NCI-H2227 (cell line): Measurements from ENCODE around the gene LYSMD3.
"Not testable (repeated sequence)": the region's sequence is repeated elsewhere in the genome, so short reads cannot be mapped to it uniquely, and the experiment has no call there.

Experiments used
- DNase-seq: peaks from one replicate; lab custom pipeline; 2025; ENCODE audit not compliant: unreplicated experiment; lab: John Stamatoyannopoulos, UW

LYSMD3 gene

DNA sequence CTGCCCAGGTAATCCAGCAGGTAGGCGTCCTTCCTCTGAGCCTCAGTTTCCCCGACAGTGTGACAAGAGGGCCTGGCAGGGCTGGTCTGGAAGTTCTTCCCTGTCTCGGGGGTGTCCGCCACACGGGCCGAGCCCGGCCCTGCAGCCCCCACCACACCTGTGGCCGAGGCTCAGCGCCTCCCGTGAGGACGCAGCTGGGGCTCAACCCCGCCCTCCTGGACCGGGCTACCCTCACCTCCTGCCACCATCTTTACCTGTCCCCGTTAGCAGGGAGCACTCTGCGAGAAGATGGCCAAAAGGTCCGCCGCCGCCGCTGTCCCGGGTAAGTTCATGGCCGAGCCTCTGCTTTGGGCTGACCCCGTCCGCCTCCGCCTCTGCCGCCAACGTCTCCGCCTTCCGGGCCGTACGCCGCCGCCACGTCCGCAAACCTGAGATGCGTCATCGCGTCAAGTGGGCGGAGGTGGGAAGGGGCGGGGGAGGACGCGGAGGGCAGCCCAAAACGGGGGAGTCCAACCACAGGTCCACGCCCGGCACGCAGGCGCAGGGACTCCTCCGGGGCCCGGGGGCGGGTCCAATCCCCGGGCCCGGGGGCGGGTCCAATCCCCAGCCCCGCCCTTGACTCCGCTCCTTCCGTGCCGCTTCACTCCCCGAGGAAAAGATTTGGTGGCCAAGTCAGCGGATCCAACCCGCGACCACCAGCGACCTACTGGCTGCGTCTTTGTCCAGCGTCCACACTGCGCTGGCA lies at the start of gene LYSMD3:
TSS of gene LYSMD3 (minus strand) at position 391 of the 745 bp plus-strand sequence. CDS start 4,295 bp downstream, outside the sequence.
- peak; percentile 95 for DNase-seq

DNA sequence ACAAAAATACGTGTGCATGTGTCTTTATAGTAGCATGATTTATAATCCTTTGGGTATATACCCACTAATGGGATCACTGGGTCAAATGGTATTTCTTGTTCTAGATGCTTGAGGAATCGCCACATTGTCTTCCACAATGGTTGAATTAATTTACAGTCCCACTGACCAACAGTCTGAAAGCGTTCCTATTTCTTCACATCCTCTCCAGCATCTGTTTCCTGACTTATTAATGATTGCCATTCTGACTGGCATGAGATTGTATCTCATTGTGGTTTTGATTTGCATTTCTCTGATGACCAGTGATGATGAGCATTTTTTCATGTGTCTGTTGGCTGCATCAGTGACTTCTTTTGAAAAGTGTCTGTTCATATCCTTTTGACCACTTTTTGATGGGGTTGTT lies 47.2 kb upstream of the LYSMD3 start:
- not testable (repeated sequence) for DNase-seq

DNA sequence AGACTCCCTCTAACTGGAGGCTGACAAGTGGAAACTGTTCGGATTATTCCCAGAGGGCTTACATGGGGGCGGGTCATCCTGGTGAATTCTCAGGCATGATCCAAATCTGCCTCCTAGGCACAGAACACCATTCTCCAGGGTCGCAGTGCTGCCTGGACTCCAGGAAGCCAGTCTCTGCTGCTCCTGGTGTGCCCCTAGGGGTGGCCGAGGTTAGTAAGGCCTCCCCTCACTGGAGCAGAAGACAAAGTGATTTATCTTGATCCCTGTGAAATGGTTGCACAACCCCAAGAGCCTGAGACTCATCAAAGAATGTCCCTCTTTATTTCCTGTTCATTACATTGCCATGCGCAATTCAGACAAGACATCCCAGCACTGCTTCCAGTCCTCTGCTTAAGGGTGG lies 46.3 kb upstream of the LYSMD3 start:
- no peak for DNase-seq

DNA sequence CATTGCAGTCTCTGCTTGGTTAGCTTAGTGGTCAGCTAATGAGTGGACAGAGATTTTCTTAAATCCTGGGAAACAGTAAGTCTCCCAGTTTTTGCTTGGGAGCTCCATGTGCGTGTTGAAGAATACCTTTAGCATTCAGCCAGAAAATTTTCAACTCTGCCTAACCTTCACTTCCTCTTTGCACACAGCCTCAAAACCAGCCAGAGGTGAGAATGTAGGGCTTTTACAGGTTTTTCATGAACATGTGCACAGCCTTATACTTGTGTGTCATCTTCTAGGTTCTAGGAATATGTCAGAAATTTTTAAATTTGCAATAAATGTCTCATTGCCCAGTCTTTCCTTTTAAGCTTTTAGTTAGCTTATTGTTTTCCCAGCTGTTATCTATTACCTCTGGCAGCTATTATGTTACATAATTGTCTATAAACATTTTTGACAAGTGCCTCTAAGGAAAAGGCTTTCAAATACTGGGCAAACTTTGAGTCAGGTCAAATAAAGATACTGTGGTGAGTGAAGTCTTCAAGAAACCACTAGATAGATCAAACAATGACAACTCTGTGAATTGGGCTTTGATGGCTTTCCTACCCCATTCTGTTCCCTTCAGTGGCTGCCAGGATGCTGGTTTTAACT lies 41.9 kb upstream of the LYSMD3 start:
- no peak for DNase-seq

DNA sequence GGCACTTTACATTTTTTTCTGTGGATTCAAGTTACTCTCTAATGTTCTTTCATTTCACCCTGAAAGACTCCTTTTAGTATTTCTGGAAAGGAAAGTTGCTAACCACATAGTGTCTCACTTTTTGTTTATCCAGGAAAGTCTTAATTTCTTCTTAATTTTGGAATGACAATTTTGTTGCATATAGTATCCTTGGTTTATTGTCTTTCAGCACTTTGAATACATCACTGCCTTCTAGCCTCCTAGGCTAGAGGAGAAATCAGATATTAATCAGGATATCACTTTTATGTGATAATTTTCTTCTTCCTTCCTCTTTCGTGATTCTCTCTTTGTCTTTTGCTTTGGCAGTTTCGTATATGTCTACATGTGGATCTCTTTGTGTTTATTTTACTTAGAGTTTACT lies 40.6 kb upstream of the LYSMD3 start:
- no peak for DNase-seq

DNA sequence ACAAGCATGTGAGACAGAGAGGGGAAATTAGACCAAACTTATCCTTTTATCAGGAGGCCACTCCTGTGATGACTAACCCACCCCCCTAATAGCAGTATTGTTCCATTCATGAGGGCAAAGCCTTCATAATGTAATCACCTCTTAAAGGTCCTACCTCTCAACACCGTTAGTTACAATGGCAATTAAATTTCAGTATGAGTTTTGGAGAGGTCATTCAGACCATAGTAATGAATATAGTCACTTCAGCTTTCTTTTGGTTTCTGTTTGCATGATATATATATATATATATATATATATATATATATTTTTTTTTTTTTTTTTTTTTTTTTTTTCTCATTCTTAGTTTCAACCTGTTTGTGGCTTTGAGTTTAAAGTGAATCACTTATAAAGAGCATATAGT lies 39.7 kb upstream of the LYSMD3 start:
- no peak for DNase-seq

DNA sequence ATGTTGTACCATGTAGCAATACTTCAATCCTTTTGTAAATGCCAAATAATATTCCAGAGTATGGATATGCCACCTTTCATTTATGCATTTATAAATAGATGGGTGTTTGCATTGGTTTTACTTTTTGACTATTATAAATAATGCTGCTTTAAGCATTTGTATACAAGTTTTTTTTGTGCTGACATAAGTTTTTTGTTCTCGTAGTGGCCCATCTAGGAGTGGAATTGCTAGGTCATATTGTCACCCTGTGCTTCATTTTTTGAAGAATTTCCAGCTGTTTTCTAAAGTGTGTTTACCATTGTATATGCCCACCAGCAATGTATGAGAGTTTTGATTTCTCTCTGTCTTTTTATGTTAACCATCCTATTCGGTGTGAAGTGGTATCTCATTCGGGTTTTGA lies 36.1 kb upstream of the LYSMD3 start:
- no peak for DNase-seq

DNA sequence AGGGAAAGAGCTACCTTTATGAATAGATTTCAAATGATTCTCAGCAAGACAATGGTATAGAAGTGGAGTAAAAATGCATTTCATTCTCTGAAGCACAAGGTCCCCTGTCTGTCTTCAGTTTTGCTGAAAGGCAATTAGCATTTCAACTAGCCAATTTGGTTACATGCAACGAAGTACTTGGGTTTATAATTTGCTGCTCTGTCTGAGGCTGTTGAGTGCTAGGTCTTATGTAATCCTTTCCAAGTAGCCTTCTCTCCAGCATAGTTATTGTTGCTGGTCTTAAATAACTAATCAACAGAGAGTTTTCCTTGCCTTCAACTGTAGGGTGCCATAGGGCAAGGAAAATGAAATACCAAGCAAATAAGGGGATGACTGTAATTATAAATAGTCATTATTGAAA lies 33.7 kb upstream of the LYSMD3 start:
- DNase-seq: no peak

DNA sequence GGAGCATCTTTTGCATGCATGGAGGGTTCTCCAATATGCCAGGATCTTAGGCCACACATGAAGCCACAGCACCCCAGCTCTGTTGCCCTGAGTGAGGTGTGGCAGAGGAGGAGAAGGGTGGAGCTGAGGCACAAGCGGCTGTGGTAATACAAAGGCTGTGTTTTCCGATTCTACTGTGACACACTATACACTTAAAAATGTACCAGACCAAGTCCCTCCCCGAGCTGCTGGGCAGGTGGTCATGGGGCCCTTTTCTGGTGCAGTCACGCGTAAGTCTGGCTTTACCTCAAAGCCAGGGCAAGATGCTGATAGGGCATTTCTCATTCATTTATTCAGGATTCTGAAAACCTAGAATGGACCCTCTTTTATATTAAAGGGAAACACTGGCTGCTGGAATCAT lies 33.0 kb upstream of the LYSMD3 start:
- no peak for DNase-seq

DNA sequence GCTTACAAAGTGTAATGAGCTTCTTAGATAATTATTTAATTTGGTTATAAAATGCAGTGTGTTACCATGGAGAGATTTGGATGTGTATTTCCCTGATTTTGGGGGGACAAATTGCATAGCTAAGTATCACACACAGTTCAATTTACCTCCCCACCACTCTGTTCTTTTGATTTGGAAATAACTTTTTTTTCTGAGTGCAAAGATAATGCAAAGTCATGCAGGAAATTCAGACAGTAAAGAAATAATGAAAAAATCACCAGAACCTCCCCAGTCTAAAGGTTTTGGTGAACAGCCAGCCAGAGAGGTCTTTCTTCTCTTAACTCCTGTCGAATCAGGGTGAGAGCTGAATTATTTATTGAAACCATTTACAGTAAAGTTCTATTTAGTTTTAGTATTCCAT lies 32.4 kb upstream of the LYSMD3 start:
- no peak for DNase-seq

DNA sequence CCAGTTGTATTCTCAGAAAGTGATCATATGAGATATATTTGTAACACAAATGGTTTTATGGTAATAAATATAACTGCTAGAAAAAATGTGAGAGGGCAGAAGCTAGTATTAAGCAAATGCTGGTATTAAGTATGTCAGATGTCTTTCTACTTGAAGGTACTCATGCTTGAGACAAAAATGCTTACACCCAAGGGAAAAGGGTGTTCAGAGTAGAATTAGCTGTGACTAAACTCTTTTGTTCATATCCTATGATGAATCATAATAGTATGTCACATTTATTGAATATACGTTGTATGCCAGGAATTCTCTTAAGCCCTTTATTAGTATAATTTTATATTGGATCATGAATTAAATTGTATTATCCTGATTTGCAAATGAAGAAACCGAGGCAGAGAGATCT lies 31.4 kb upstream of the LYSMD3 start:
- no peak for DNase-seq

DNA sequence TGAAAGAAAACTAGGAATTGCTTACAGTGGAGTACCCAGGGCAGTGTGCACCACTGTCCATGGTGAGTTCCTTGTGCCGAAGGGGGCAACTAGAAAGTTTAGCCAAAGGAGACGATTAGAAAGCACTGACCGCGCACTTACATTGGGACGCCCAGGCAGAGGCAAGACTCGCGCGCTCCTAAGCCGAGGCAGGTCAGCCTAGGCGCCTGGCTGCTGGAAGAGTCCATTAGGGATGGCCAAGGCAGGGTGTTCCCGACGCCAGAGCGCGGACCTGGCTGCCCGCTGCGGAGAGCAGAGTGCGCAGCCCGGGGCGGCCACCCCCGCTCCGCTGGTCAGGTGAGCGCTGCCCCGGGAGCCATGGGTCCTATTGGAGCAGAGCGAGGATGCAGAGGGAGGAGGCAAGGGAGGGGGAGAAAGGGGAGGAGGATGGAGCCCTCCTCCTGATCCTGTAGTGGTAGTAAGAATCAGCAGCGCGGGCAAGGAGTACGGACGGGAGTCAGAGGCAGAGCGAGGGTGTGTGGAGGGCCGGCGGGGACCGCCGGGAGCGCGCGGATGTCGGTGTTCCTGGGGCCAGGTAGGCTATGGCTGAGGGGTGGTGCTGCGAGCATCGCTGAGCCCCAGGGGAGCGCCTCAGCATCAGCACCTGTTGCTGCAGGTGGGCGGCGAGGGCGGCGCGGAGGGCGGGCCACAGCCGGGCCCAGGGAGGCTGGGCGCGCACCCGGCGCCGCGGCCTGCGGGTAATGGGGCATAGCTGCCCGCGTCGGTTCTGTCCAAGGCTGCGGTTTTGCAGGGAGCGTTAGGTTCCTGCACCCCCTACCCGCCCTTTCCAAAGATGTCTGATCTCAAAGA lies 29.2 kb upstream of the LYSMD3 start, which contains the start of gene ADGRV1:
TSS of gene ADGRV1 (plus strand) at position 454 of the 849 bp plus-strand sequence. CDS start at position 553, 99 bp downstream.
- DNase-seq: peak; percentile 95

DNA sequence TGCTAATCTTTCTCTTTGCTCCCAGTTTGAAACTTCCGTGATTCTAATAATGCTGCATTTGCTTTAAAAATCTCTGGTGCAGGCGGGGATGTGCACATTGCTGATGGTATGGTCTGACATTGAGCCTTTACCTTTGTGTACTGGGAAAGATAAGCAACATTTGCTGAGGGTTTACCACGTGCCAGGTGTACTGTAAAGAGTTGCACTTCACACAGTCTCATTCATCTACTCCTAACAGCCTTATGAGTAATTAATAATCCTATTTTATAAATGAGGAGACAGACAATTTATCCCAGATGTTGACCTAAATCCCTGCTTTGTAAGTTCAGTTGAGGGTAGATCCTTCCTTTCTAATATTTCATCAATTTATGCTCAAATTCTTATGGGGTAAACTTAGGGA lies 28.5 kb upstream of the LYSMD3 start:
- no peak for DNase-seq

DNA sequence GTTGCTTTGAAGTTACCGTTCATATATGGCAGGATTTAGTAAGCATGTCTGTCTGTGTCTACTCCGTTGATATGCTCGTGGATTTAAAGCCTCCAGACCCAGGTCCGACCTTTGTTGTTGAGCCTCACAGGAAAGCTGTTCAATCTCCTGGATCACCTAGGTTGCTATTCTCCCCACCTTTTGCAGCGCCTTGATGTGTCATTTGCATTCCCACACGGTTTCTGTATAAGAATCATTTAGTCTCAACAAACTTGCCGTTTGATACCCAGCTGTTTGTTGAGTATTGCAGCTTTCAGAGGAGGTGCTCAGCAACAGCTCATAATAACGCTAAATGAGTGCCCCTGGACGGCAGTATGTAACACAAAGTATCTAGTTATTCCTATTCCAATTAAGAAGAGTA lies 28.0 kb upstream of the LYSMD3 start:
- DNase-seq: no peak

DNA sequence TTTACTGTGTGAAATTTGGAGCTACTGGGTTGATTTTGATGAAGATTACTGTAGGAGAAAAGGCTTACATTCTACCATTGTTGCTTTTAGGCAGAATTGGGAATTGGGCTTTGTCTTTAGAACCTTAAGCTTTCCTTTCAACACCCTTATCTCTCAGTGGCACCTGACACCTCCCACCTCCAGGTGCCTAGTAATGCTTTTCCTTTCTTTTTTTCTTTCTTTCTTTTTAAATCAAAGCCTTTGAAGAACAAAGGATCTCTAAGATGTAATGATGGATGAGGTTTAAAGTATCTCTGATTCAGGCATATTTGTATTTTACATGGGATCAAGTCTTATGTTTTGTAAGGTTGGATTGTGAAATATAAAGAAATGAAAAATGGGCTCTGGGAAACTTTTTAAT lies 26.3 kb upstream of the LYSMD3 start:
- DNase-seq: no peak

DNA sequence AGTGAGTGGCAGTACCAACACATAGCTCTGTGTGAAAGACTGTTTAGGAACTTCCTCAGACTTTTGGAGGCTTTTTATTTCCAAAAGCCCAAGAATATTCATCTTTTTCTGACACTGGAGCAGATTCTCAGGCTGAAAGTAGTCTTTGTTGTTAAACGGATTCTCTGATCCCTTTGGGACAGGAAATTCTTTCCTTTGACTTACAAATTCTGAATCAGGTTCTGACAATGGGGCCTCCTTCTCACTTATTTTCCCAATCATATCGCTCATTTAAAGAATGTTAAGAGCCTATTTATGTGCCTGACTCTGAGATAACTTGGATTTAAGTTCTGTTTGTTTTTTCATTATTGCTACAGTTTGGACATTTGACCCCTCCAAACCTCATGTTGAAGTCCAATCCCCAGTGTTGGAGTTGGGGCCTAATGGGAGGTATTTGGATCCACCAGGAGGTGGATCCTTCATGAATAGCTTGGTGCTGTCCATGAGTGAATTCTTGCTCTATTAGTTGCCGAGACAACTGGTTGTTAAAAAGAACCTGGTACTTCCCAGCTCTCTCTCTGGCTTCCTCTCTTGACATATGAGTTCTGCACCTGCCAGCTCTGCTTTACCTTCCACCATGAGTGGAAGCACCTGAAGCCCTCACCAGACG lies 25.1 kb upstream of the LYSMD3 start:
- no peak for DNase-seq

DNA sequence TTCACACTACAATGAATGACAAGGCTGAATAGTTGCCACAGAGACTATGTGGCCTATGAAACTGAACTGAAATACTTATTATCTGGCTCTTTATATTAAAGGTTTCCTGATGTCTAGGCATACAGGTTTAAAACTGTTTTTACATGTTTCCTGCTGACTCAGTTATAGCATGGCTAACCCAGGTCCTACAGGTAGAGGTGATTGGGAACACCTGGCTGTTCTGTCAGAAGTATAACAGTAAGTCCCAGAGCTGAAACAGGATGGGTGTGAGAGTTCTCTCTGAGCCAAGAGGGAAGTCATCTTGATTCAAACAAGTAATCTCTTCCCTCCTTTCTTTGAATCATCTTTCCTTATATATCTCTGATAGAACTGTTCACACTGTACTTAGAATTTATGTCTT lies 24.3 kb upstream of the LYSMD3 start:
- DNase-seq: no peak

DNA sequence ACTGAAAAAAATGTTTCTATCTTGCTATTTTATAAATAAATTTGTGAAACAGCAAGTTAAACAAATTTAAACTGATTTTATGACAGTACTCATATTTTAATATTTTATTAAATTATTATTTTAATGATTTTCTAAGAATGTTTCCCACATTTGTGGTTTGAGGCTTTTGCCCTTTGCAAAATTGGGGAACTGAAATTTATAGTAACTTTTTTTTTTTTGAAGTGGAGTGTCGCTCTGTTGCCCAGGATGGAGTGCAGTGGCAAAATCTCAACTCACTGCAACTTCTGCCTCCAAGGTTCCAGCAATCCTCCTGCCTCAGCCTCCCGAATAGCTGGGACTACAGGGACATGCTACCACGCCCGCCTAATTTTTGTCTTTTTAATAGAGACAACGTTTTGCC lies 22.0 kb upstream of the LYSMD3 start:
- DNase-seq: no peak

DNA sequence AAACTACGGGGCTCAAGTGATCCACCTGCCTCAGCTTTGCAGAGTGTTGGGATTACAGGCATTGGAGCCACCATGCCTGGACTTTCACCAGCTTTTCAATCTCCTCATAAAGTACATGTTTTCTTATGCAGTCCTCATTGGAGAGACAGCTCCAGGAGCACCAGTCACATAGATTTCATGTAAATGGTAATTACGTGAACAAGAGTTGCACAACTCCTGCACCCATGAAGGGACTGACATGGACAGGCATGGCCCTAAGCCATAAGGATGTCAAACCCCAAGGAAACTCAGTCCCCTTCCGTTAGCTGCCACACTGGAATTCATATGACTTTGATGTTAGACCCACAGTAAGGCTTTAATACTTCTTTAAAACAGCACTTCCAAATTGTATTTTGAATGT lies 21.6 kb upstream of the LYSMD3 start:
- no peak for DNase-seq

DNA sequence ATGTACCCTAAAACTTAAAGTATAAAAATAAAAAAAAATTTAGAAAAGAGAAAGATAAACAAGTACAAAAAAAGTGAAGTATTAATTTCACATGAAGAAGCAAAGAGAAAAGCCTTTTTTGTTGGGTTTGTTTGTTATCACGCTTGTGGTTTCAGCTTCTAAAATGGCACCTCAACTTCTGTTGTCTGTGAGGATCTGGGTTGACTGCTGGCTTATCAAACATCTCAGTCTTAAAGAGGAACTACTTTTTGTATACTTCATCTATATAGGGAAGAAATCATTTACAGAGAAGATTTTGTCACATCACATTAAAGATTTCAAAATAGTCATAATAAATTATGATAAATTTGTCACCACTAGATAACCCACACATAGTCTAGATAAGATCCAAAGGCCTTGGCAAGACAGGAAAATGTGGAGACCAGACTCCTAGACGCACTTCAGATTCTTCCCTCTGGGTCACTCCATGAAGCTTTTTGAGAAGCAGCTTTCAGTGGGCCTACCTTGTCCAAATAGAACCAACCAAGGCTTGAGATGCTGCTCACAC lies 20.4 kb upstream of the LYSMD3 start:
- DNase-seq: no peak

DNA sequence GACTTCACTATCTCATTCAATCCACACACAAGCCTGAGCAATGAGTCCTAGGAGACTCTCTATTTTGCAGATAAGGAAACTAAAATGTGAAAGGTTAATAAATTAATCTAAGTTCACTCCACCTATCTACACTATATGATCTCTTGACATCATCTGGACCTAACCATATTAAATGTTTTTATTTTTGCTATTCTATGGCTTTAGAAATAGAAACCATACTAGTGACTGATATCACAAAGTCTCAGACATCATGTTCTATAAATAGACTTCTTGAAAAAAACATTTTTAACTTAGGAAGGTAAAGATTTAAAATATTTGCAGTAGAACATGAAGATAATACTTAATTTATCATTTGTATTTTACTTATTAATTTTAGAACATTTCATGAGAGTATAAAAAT lies 19.8 kb upstream of the LYSMD3 start:
- no peak for DNase-seq
